Heart right ventricle (tissue), 16 donors: ENCODE measurements around the gene ATG4B. TPM values are rescaled to one million over a fixed set of nuclear protein-coding genes. Genes with fewer than 3 reads are reported as not detected.
A peak's percentile ranks its signal among the peaks of the same experiment; 100 is the strongest.
"Not testable (repeated sequence)": the region's sequence is repeated elsewhere in the genome, so short reads cannot be mapped to it uniquely, and the experiment has no call there.

Source experiments
- ATAC-seq, 8 donors: fragments of 200-7000 bp; cut with Tn5 transposase; one replicate each; pipeline ENCODE4 v1.9.1; 2020; ENCODE audit warnings: mild to moderate bottlenecking in 8 of 8, moderate library complexity in 8 of 8, moderate number of reproducible peaks in 1 of 8
- DNase-seq, 2 donors: peaks; one replicate each; pipeline ENCODE4 v3.0.0-alpha.2; 2020
- H3K27ac ChIP-seq, 10 donors: fragments of 200-600 bp; sonication (generic) in 2 of 10; one replicate each; pipeline versions ENCODE4 v1.5.0 to v1.8.0; 2020 to 2022; ENCODE audit warnings: mild to moderate bottlenecking in 3 of 10
- H3K27me3 ChIP-seq, 7 donors: fragments of 200-600 bp; one replicate each; pipeline ENCODE4 v1.8.0; 2021 to 2022; ENCODE audit warnings: mild to moderate bottlenecking in 2 of 7
- H3K36me3 ChIP-seq, 9 donors: fragments of 200-600 bp; sonication (generic) in 1 of 9; one replicate each; pipeline versions ENCODE4 v1.5.0 to v1.8.0; 2020 to 2022; ENCODE audit warnings: mild to moderate bottlenecking in 2 of 9
- H3K4me1 ChIP-seq, 9 donors: fragments of 200-600 bp; sonication (generic) in 1 of 9; one replicate each; pipeline versions ENCODE4 v1.5.0 to v1.8.0; 2020 to 2022; ENCODE audit warnings: mild to moderate bottlenecking in 4 of 9
- H3K4me3 ChIP-seq, 10 donors: fragments of 200-600 bp; sonication (generic) in 2 of 10; one replicate each; pipeline versions ENCODE4 v1.5.0 to v1.8.0; 2020 to 2022; ENCODE audit warnings: mild to moderate bottlenecking in 7 of 10, moderate library complexity in 2 of 10
- H3K9me3 ChIP-seq, 11 donors: fragments of 200-600 bp in 10 of 11; sonication (generic) in 2 of 11; one replicate each; pipeline versions ENCODE4 v1.5.0 to v1.8.0; 2013 to 2022; ENCODE audit warnings: mild to moderate bottlenecking in 2 of 11, control low read depth in 1 of 11, moderate library complexity in 1 of 11
- WGBS, 2 donors: extraction: QIAGEN DNeasy Blood & Tissue Kit; methylation state at CpG; one replicate each; pipeline ENCODE4 v1.1.7; 2013; ENCODE audit warnings: inconsistent platforms in 1 of 2; 5-methylcytosine and 5-hydroxymethylcytosine counted together
- intact Hi-C, 10 donors: fragments of 100-400 bp; cut with DNase I; formaldehyde crosslinking; loops; one replicate each; pipeline versions ENCODE4 v1.11.1 to v1.14.2; 2022
- polyA plus RNA-seq, 2 donors: library from polyadenylated mRNA; stranded (reverse); fragments of 200-250 nt; gene quantifications; one replicate each; pipeline ENCODE4 v1.2.3, GENCODE V29; 2013
- total RNA-seq, 10 donors: library from RNA; stranded (reverse); fragmentation: NEBNext Ultra II Directional in 3 of 10; extraction: Animal tissue kit (Norgen Biotek cat#: 25700) in 3 of 10; gene quantifications; one replicate each; pipeline versions ENCODE4 v1.2.1 to v1.2.4, GENCODE V29; 2021 to 2023
- TF ChIP-seq, protein P1 (sequence below), 9 donors: fragments of 200-600 bp; sonication (generic) in 2 of 9; IDR thresholded peaks; one replicate each; pipeline versions ENCODE4 v1.5.0 to v1.8.0; 2021 to 2022; ENCODE audit warnings: antibody characterized with exemption in 9 of 9, mild to moderate bottlenecking in 5 of 9, moderate library complexity in 1 of 9
- donor health status: Arrhythmogenic right ventricular cardiomyopathy.
- donor health status: ischemic (EF 13 %, LVEDD 7.1; RV severe dilation, severe dysfunction).
- donor health status: healthy with polysubstance abuse.
- donor health status: DM: no; HTN: yes; CAD: no.
- donor health status: DM: no; HTN: no; CAD: no.
- donor health status: ischemic (EF 25% LVEDD 6.9; RV normal size, moderate dysfunction).
- donor health status: ischemic (EF 25% LVEDD 5.7; RV mildly dilated, moderate dysfunction).
- donor health status: healthy.
- donor health status: DM: yes; HTN: yes; CAD: no.
- donor health status: Ischemic cardiomyopathy.
- donor health status: ischemic (EF 35%, LVEDD 5.7; RV mildly dilated, moderate dysfunction).
- donor health status: nonischemic (EF 11% LVEDD 7.7; RV severe dilation, severe dysfunction).
- donor health status: DM: yes; HTN: yes; CAD: no.
- donor health status: PGD.
- donor health status: ischemic (EF 29% LVEDD 5.4; RV normal size, mild dysfunction).
- donor health status: nonischemic (EF 23%, LVEDD 6.1; RV moderate dilation, normal function).

The ATG4B gene
- total and polyA plus RNA-seq, 12 donors = 34.7 to 55.7 (median 42.8) TPM

DNA sequence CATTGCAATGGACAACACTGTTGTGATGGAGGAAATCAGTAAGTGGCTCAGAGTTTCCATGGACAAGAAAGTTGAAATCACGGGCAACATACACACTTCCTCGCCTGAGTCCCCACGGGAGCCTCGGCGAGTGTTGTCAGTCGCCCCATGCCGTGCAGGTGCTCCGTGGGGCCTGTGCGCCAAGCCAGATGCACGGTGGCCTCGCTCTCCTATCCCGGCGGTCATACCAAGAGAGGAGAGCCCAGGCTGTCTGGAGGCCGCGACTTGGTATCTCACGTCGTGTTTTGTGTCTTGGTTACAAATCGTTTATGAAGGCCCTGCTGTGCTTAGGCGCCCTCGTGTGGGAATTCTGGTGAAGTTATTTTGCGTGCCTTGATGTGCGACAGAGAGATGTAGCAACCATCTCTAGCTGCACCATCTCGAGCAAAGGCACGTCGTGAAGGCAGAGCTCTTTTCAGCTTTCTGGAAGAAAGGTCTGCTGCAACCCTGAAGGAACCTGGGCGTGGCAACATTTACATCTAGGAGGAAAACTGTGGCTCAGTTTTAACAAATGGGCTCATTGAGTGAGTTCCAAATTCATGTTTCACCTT, 21.8 kb downstream of the ATG4B start:
- ATAC-seq (peak in 7 of 8 donors; percentile 35 to 64 (median 52)), DNase-seq (peak; percentile 36 to 53)
- intact Hi-C loops = loop anchor here in 1 of 10 donors (10.0 kb wide), 1 partner anchor 804 kb away; no protein-coding TSS in a partner anchor
- 46 to 53% methylated on average over 26 of the region's 26 CpGs for WGBS, 2 donors
- H3K27ac ChIP-seq = no peak overlapping the region
- H3K36me3 ChIP-seq = peaks cover 0 to 92% (median 32%) of the 10 kb centered on the region in 9 donors
- no peaks in the 10 kb centered on the region for H3K27me3 ChIP-seq
- H3K4me3 ChIP-seq = no peak overlapping the region
- TF ChIP-seq, protein P1, sequence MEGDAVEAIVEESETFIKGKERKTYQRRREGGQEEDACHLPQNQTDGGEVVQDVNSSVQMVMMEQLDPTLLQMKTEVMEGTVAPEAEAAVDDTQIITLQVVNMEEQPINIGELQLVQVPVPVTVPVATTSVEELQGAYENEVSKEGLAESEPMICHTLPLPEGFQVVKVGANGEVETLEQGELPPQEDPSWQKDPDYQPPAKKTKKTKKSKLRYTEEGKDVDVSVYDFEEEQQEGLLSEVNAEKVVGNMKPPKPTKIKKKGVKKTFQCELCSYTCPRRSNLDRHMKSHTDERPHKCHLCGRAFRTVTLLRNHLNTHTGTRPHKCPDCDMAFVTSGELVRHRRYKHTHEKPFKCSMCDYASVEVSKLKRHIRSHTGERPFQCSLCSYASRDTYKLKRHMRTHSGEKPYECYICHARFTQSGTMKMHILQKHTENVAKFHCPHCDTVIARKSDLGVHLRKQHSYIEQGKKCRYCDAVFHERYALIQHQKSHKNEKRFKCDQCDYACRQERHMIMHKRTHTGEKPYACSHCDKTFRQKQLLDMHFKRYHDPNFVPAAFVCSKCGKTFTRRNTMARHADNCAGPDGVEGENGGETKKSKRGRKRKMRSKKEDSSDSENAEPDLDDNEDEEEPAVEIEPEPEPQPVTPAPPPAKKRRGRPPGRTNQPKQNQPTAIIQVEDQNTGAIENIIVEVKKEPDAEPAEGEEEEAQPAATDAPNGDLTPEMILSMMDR (IDR thresholded peaks at IDR 0.05) = peak; percentile 46 to 73 (median 60)
- peaks cover 0 to 7% (median 0%) of the 10 kb centered on the region in 9 donors for H3K4me1 ChIP-seq
- no peaks in the 10 kb centered on the region for H3K9me3 ChIP-seq

DNA sequence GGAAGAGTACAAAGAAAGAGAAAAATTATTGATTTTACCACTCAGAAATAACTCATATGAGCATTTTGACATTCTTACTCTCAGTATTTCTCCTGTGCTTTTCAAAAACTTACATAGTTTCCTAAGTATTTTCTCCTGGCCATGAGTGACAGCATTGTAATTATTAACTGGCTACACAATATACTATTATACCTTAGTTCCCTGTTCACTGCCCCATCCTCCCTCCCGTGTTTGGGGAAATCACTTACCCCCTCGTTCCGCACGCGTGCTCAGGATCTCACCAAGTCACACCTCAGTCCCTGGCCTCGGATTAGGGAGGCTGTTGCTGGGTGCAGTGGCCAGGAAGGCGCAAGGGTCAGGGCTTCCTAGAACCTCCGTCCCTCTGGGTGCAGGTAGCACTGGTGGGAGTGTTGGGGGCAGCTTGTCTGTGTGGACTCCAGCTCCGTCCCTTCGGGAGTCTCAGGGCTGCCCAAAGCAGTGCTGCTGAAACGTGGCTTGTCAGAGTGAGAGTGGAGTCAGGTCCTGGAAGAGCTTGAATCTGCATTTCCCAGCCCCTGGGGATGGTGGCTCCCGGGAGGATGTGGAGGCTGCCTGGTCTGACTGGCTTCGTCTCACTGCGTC, 23.2 kb downstream of the ATG4B start:
- no peaks in the 10 kb centered on the region for H3K27me3 ChIP-seq
- WGBS, 2 donors = 93% methylated on average over 14 of the region's 14 CpGs
- peaks cover 0 to 7% (median 0%) of the 10 kb centered on the region in 9 donors for H3K4me1 ChIP-seq
- TF ChIP-seq, protein P1 (IDR thresholded peaks at IDR 0.05) = no peak
- intact Hi-C loops = no loop called here
- no peak overlapping the region for H3K27ac ChIP-seq
- no peaks in the 10 kb centered on the region for H3K9me3 ChIP-seq
- H3K4me3 ChIP-seq = no peak overlapping the region
- ATAC-seq (no peak), DNase-seq (no peak)
- peaks cover 0 to 77% (median 18%) of the 10 kb centered on the region in 9 donors for H3K36me3 ChIP-seq

DNA sequence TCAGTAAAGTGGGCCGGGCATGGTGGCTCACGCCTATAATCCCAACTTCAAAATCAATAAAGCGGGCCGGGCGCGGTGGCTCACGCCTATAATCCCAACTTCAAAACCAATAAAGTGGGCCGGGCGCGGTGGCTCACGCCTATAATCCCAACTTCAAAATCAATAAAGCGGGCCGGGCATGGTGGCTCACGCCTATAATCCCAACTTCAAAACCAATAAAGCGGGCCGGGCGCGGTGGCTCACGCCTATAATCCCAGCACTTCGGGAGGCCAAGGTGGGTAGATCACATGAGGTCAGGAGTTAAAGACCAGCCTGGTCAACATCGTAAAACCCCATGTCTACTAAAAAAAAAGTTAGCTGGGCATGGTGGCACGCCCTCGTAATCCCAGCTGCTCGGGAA, 25.2 kb downstream of the ATG4B start:
- H3K4me1 ChIP-seq = not testable (repeated sequence)

DNA sequence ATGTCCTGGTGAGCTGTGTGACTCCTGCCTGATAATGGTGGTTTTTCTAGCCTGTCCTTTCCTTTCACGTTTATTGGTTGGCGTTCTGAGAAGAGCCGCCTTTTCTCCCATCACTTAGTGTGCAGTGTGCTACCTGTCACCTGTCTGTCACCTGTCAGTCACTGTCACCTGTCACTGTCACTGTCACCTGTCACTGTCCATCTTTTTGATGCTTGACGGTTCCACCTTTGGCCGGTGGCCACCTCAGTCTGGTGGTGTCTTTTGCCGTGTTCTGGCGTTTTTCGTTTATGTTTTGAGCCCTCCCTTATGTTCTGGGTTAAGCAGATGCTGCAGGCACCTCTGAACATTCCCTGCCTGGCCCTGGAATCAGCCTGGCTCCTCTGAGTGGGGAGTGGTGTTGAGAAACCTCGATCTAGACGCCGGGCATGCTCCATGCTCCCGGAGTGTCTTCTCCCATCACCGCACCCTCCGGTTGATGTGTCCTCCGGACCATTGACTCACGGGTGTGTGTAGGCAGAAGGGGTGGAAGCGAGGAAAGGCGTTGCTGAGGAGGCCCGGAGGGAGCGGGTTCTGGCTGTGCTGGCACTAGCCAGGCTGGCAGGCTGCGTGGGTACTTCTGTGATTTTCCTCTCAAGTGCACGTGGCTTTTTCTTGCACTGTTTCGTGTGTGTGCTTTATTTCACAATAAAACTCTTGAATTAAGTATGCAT, 28.4 kb downstream of the ATG4B start:
- ATAC-seq = no peak

More for the DNA sequence above, 25.2 kb downstream of the ATG4B start:
- H3K27me3 ChIP-seq, ATAC-seq, H3K9me3 ChIP-seq, H3K4me3 ChIP-seq, H3K27ac ChIP-seq, intact Hi-C loops, DNase-seq: not testable (repeated sequence)
- 95% methylated on average over 24 of the region's 24 CpGs for WGBS, 2 donors
- H3K36me3 ChIP-seq = peaks cover 0 to 76% (median 28%) of the 10 kb centered on the region in 9 donors

More for the DNA sequence above, 28.4 kb downstream of the ATG4B start:
- H3K36me3 ChIP-seq = peaks cover 4 to 76% (median 46%) of the 10 kb centered on the region in 9 donors
- H3K9me3 ChIP-seq = no peaks in the 10 kb centered on the region
- no peaks in the 10 kb centered on the region for H3K4me1 ChIP-seq
- no peak overlapping the region for H3K4me3 ChIP-seq
- H3K27ac ChIP-seq = no peak overlapping the region
- 90 to 91% methylated on average over 23 of the region's 23 CpGs for WGBS, 2 donors
- TF ChIP-seq, protein P1 (IDR thresholded peaks at IDR 0.05) = no peak
- intact Hi-C loops = no loop called here
- no peak for DNase-seq
- H3K27me3 ChIP-seq = no peaks in the 10 kb centered on the region
